ENCODE measurements around the gene MGAT4C. TPM values are rescaled to one million over a fixed set of nuclear protein-coding genes. Genes with fewer than 3 reads are reported as not detected.

Gene MGAT4C
- total RNA-seq, 1 experiment from 2014 or later, result 10.3 TPM

- H3K4me1 ChIP-seq (ENCODE audit: insufficient read depth, low read length, poor library complexity, severe bottlenecking), result no peaks in the 10 kb centered on the region
- ChIA-PET CTCF (no interaction called here), POLR2A (ENCODE audit: low non-redundant PET) (no interaction called here)
- intact Hi-C loops (cut with micrococcal nuclease; ENCODE audit: unreplicated experiment), result no loop called here
- no peaks in the 10 kb centered on the region for H3K9me3 ChIP-seq (ENCODE audit: low read depth, low read length, poor library complexity, severe bottlenecking)
- H3K36me3 ChIP-seq (ENCODE audit: insufficient read depth, low read length, poor library complexity, severe bottlenecking), result no peaks in the 10 kb centered on the region
- no peaks in the 10 kb centered on the region for H3K27me3 ChIP-seq (replicated peaks; ENCODE audit: insufficient read depth, low read depth, low read length, poor library complexity)
- no peak overlapping the region for H3K27ac ChIP-seq (ENCODE audit: low read depth, low read length, poor library complexity, severe bottlenecking)
- no peak for DNase-seq (ENCODE audit: low spot score)
- BruUV-seq (replicated peaks), result no TSS peak
- TF ChIP-seq CTCF (conservative IDR thresholded peaks at IDR 0.05; ENCODE audit: low read depth, low read length) (no peak), EZH2 (IDR thresholded peaks at IDR 0.05; ENCODE audit: borderline replicate concordance, low read depth, low read length, poor library complexity, severe bottlenecking) (no peak)
- H3K4me3 ChIP-seq (ENCODE audit: low read depth, low read length, poor library complexity, severe bottlenecking), result no peak overlapping the region
Observed at GRCh38 chr12:85983601-85984000, 272.6 kb downstream of the MGAT4C start.

- H3K9me3 ChIP-seq (ENCODE audit: low read depth, low read length, poor library complexity, severe bottlenecking), result no peaks in the 10 kb centered on the region
- TF ChIP-seq EZH2 (IDR thresholded peaks at IDR 0.05; ENCODE audit: borderline replicate concordance, low read depth, low read length, poor library complexity, severe bottlenecking), result no peak
- TF ChIP-seq CTCF (conservative IDR thresholded peaks at IDR 0.05; ENCODE audit: low read depth, low read length), result no peak
- no peaks in the 10 kb centered on the region for H3K4me1 ChIP-seq (ENCODE audit: insufficient read depth, low read length, poor library complexity, severe bottlenecking)
- H3K36me3 ChIP-seq (ENCODE audit: insufficient read depth, low read length, poor library complexity, severe bottlenecking), result no peaks in the 10 kb centered on the region
- H3K27me3 ChIP-seq (replicated peaks; ENCODE audit: insufficient read depth, low read depth, low read length, poor library complexity), result no peaks in the 10 kb centered on the region
- H3K4me3 ChIP-seq (ENCODE audit: low read depth, low read length, poor library complexity, severe bottlenecking), result no peak overlapping the region
- POLR2A ChIA-PET (ENCODE audit: low non-redundant PET), result no interaction called here
- H3K27ac ChIP-seq (ENCODE audit: low read depth, low read length, poor library complexity, severe bottlenecking), result no peak overlapping the region
- CTCF ChIA-PET, result no interaction called here
- DNase-seq (ENCODE audit: low spot score), result no peak
- intact Hi-C loops (cut with micrococcal nuclease; ENCODE audit: unreplicated experiment), result no loop called here
- no TSS peak for BruUV-seq (replicated peaks)
Observed at GRCh38 chr12:85979641-85980040, 276.6 kb downstream of the MGAT4C start.

GRCh38 chr12:85975716-85976115 lies 280.5 kb downstream of the MGAT4C start:
- intact Hi-C loops (cut with micrococcal nuclease; ENCODE audit: unreplicated experiment), result no loop called here
- ChIA-PET CTCF (no interaction called here), POLR2A (ENCODE audit: low non-redundant PET) (no interaction called here)
- Histone ChIP-seq H3K36me3 (ENCODE audit: insufficient read depth, low read length, poor library complexity, severe bottlenecking) (no peaks in the 10 kb centered on the region), H3K27me3 (replicated peaks; ENCODE audit: insufficient read depth, low read depth, low read length, poor library complexity) (no peaks in the 10 kb centered on the region), H3K9me3 (ENCODE audit: low read depth, low read length, poor library complexity, severe bottlenecking) (no peaks in the 10 kb centered on the region), H3K4me3 (ENCODE audit: low read depth, low read length, poor library complexity, severe bottlenecking) (no peak overlapping the region), H3K4me1 (ENCODE audit: insufficient read depth, low read length, poor library complexity, severe bottlenecking) (no peaks in the 10 kb centered on the region), H3K27ac (ENCODE audit: low read depth, low read length, poor library complexity, severe bottlenecking) (no peak overlapping the region)
- BruUV-seq (replicated peaks), result no TSS peak
- no peak for TF ChIP-seq CTCF (conservative IDR thresholded peaks at IDR 0.05; ENCODE audit: low read depth, low read length)
- TF ChIP-seq EZH2 (IDR thresholded peaks at IDR 0.05; ENCODE audit: borderline replicate concordance, low read depth, low read length, poor library complexity, severe bottlenecking), result no peak
- no peak for DNase-seq (ENCODE audit: low spot score)
